ENCODE results near the gene SCTR. TPM values are rescaled to one million over a fixed set of nuclear protein-coding genes. Genes with fewer than 3 reads are reported as not detected.
A peak's percentile ranks its signal among the peaks of the same experiment; 100 is the strongest.

Gene SCTR
- total and polyA plus RNA-seq, 7 experiments from 2014 or later = not detected

DNA sequence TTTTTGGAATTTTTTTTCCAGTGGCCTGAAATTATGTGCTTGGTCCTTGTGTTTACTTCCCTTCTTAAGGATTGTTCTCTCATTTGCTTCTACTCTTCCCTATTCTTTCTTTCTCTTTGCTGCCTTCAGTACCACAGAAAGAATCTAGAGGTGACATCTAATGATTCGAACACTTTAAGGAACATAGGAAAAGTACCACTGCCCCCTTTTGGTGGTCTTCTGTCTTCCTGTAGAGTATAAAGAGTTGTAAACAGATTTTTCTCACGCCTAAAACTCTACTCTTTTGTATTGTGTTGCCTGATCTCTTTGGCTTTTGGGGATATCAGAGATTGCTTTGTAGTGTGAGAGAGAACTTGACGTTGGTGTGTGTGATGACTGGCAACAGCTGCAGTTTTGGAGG is 7.0 kb upstream of the SCTR start:
- DNase-seq = no peak
- CTCF ChIA-PET = interaction anchor here (0.6 kb wide), 1 partner anchor 887 kb away, joined by 4 read pairs; no protein-coding TSS in a partner anchor

GRCh38 chr2:119527999-119528398 is 3.7 kb upstream of the SCTR start:
- H3K27me3 Mint-ChIP-seq = peaks cover 34 to 65% (median 50%) of the 10 kb centered on the region in 5 donors
- intact Hi-C loops (cut with micrococcal nuclease) = no loop called here

More for the DNA sequence above, 7.0 kb upstream of the SCTR start:
- Mint-ChIP-seq H3K4me1 (no peaks in the 10 kb centered on the region), H3K27me3 (peaks cover 11 to 38% (median 26%) of the 10 kb centered on the region in 5 donors), H3K4me3 (no peak overlapping the region), H3K36me3 (peaks cover 0 to 10% (median 0%) of the 10 kb centered on the region in 5 donors), H3K27ac (no peak overlapping the region), H3K9me3 (peaks cover 3 to 62% (median 31%) of the 10 kb centered on the region in 11 donors)
- no peaks in the 10 kb centered on the region for H3K27me3 ChIP-seq (ENCODE audit: control insufficient read depth in 2 of 2, insufficient read depth in 2 of 2, low read length in 2 of 2)
- H3K4me1 ChIP-seq (ENCODE audit: control insufficient read depth in 2 of 2, insufficient read depth in 2 of 2, low read length in 2 of 2) = no peaks in the 10 kb centered on the region
- H3K9me3 ChIP-seq (ENCODE audit: control insufficient read depth in 2 of 3, low read length in 3 of 3) = peaks cover 0 to 9% (median 0%) of the 10 kb centered on the region in 3 experiments
- no peak for ATAC-seq
- intact Hi-C loops (cut with micrococcal nuclease) = no loop called here
- no peaks in the 10 kb centered on the region for H3K36me3 ChIP-seq (ENCODE audit: control insufficient read depth in 2 of 3, insufficient read depth in 3 of 3, low read length in 3 of 3)
- H3K27ac ChIP-seq (ENCODE audit: low read depth, low read length) = no peak overlapping the region
- POLR2A ChIA-PET = no interaction called here
- H3K4me3 ChIP-seq (ENCODE audit: low read length) = no peak overlapping the region

GRCh38 chr2:119525614-119526013 is 1.3 kb upstream of the SCTR start:
- H3K4me1 ChIP-seq (ENCODE audit: control insufficient read depth in 2 of 2, insufficient read depth in 2 of 2, low read length in 2 of 2) = no peaks in the 10 kb centered on the region
- no peak overlapping the region for H3K4me3 Mint-ChIP-seq
- POLR2A ChIA-PET = no interaction called here
- no peak overlapping the region for H3K27ac ChIP-seq (ENCODE audit: low read depth, low read length)
- peaks cover 0 to 11% (median 5%) of the 10 kb centered on the region in 11 donors for H3K9me3 Mint-ChIP-seq
- intact Hi-C loops (cut with micrococcal nuclease) = no loop called here
- H3K4me3 ChIP-seq (ENCODE audit: low read length) = no peak overlapping the region
- no peaks in the 10 kb centered on the region for H3K36me3 ChIP-seq (ENCODE audit: control insufficient read depth in 2 of 3, insufficient read depth in 3 of 3, low read length in 3 of 3)
- H3K27ac Mint-ChIP-seq = no peak overlapping the region
- peaks cover 0 to 4% (median 0%) of the 10 kb centered on the region in 5 donors for H3K36me3 Mint-ChIP-seq
- ATAC-seq (no peak), DNase-seq (no peak)
- H3K27me3 ChIP-seq (ENCODE audit: control insufficient read depth in 2 of 2, insufficient read depth in 2 of 2, low read length in 2 of 2) = no peaks in the 10 kb centered on the region
- CTCF ChIA-PET = no interaction called here
- H3K4me1 Mint-ChIP-seq = peaks cover 0 to 2% (median 0%) of the 10 kb centered on the region in 7 donors
- H3K9me3 ChIP-seq (ENCODE audit: control insufficient read depth in 2 of 3, low read length in 3 of 3) = no peaks in the 10 kb centered on the region
- peaks cover 47 to 67% (median 61%) of the 10 kb centered on the region in 5 donors for H3K27me3 Mint-ChIP-seq

More at GRCh38 chr2:119527999-119528398, 3.7 kb upstream of the SCTR start:
- ChIA-PET POLR2A (no interaction called here), CTCF (no interaction called here)
- H3K27me3 ChIP-seq (ENCODE audit: control insufficient read depth in 2 of 2, insufficient read depth in 2 of 2, low read length in 2 of 2) = no peaks in the 10 kb centered on the region
- Mint-ChIP-seq H3K4me1 (peaks cover 0 to 2% (median 0%) of the 10 kb centered on the region in 7 donors), H3K36me3 (peaks cover 0 to 14% (median 0%) of the 10 kb centered on the region in 5 donors), H3K4me3 (no peak overlapping the region), H3K27ac (no peak overlapping the region), H3K9me3 (peaks cover 0 to 32% (median 17%) of the 10 kb centered on the region in 11 donors)
- no peak overlapping the region for H3K4me3 ChIP-seq (ENCODE audit: low read length)
- H3K36me3 ChIP-seq (ENCODE audit: control insufficient read depth in 2 of 3, insufficient read depth in 3 of 3, low read length in 3 of 3) = no peaks in the 10 kb centered on the region
- no peaks in the 10 kb centered on the region for H3K4me1 ChIP-seq (ENCODE audit: control insufficient read depth in 2 of 2, insufficient read depth in 2 of 2, low read length in 2 of 2)
- no peak for ATAC-seq
- DNase-seq = no peak
- no peaks in the 10 kb centered on the region for H3K9me3 ChIP-seq (ENCODE audit: control insufficient read depth in 2 of 3, low read length in 3 of 3)
- H3K27ac ChIP-seq (ENCODE audit: low read depth, low read length) = no peak overlapping the region

DNA sequence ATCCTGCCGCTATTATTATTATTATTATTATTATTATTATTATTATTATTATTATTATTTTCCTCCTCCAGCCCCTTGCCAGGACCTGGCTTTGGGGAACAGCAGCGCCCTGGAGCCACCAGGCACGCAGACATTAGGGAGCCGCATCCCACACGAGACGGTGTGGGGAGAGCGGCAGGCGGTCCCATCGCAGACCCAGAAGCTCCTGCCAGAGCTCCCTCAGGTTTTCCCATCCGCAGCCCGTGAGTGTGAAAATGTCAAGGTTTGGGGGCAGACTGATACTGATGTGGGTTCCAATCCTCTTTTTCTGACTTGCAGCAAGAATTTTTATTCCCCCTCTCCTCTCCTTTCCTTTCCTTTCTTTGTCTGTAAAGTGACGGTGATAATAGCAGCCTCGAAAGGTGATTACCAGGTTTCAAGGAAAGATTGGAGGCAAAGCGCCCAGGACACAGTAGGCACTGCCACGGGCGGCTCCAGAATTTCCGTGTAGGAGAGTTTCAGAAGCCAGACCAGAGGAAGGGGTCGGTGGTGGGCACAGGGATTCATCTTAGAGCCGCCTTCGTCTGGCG is 816 bp downstream of the SCTR start:
- Mint-ChIP-seq H3K4me1 (peaks cover 0 to 2% (median 0%) of the 10 kb centered on the region in 7 donors), H3K4me3 (peak overlapping the region in 1 of 10 donors; percentile 4), H3K27ac (no peak overlapping the region), H3K9me3 (peaks cover 0 to 6% (median 0%) of the 10 kb centered on the region in 11 donors), H3K36me3 (peaks cover 0 to 4% (median 0%) of the 10 kb centered on the region in 5 donors), H3K27me3 (peaks cover 45 to 59% (median 55%) of the 10 kb centered on the region in 5 donors)
- ATAC-seq (no peak), DNase-seq (no peak)
- Histone ChIP-seq H3K27me3 (ENCODE audit: control insufficient read depth in 2 of 2, insufficient read depth in 2 of 2, low read length in 2 of 2) (no peaks in the 10 kb centered on the region), H3K9me3 (ENCODE audit: control insufficient read depth in 2 of 3, low read length in 3 of 3) (no peaks in the 10 kb centered on the region), H3K27ac (ENCODE audit: low read depth, low read length) (no peak overlapping the region), H3K4me3 (ENCODE audit: low read length) (no peak overlapping the region), H3K4me1 (ENCODE audit: control insufficient read depth in 2 of 2, insufficient read depth in 2 of 2, low read length in 2 of 2) (no peaks in the 10 kb centered on the region), H3K36me3 (ENCODE audit: control insufficient read depth in 2 of 3, insufficient read depth in 3 of 3, low read length in 3 of 3) (no peaks in the 10 kb centered on the region)
- POLR2A ChIA-PET = no interaction called here
- intact Hi-C loops (cut with micrococcal nuclease) = no loop called here
- CTCF ChIA-PET = no interaction called here

GRCh38 chr2:119522671-119523070 is 1.6 kb downstream of the SCTR start:
- Mint-ChIP-seq H3K4me3 (no peak overlapping the region), H3K36me3 (peaks cover 0 to 4% (median 0%) of the 10 kb centered on the region in 5 donors), H3K9me3 (peaks cover 0 to 5% (median 0%) of the 10 kb centered on the region in 11 donors), H3K27me3 (peaks cover 45 to 61% (median 54%) of the 10 kb centered on the region in 5 donors), H3K27ac (no peak overlapping the region), H3K4me1 (peaks cover 0 to 2% (median 0%) of the 10 kb centered on the region in 7 donors)
- no peak for ATAC-seq
- Histone ChIP-seq H3K36me3 (ENCODE audit: control insufficient read depth in 2 of 3, insufficient read depth in 3 of 3, low read length in 3 of 3) (no peaks in the 10 kb centered on the region), H3K27me3 (ENCODE audit: control insufficient read depth in 2 of 2, insufficient read depth in 2 of 2, low read length in 2 of 2) (no peaks in the 10 kb centered on the region), H3K4me1 (ENCODE audit: control insufficient read depth in 2 of 2, insufficient read depth in 2 of 2, low read length in 2 of 2) (no peaks in the 10 kb centered on the region), H3K4me3 (ENCODE audit: low read length) (no peak overlapping the region), H3K9me3 (ENCODE audit: control insufficient read depth in 2 of 3, low read length in 3 of 3) (no peaks in the 10 kb centered on the region), H3K27ac (ENCODE audit: low read depth, low read length) (no peak overlapping the region)
- DNase-seq = no peak
- POLR2A ChIA-PET = no interaction called here
- intact Hi-C loops (cut with micrococcal nuclease) = no loop called here
- CTCF ChIA-PET = no interaction called here

DNA sequence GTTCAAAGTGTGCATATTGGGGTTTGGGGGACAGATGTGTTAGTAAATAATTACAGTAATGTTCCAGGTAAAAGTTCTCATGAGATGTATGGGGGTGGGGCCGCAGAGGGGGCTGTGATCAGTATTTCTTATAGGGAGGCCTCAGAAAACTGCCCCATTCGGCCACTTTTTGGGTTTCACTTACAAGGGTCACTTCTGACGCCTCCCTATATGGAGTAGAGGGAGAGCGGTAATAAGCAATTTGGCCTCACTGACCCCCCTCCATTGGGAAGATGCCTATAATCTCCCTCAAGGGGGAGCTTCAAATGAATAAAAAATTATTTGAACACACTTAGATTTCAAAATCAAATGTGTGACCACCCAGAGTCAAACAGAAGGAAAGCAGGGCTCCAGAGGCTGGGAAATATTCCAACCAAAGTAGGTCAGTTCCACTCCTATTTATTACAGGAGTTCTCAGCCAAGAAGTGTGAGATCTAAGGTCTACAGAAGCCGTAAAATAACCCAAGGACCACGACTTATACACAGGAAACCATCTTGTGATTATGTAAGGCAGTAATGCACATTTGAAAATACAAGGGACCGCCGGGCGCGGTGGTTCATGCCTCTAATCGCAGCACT is 2.7 kb downstream of the SCTR start:
- H3K27ac Mint-ChIP-seq = no peak overlapping the region
- H3K4me3 Mint-ChIP-seq = no peak overlapping the region
- no peak overlapping the region for H3K4me3 ChIP-seq (ENCODE audit: low read length)
- no peak for DNase-seq
- no peaks in the 10 kb centered on the region for H3K27me3 ChIP-seq (ENCODE audit: control insufficient read depth in 2 of 2, insufficient read depth in 2 of 2, low read length in 2 of 2)
- H3K9me3 ChIP-seq (ENCODE audit: control insufficient read depth in 2 of 3, low read length in 3 of 3) = no peaks in the 10 kb centered on the region
- intact Hi-C loops (cut with micrococcal nuclease) = no loop called here
- H3K36me3 Mint-ChIP-seq = peaks cover 0 to 4% (median 0%) of the 10 kb centered on the region in 5 donors
- H3K36me3 ChIP-seq (ENCODE audit: control insufficient read depth in 2 of 3, insufficient read depth in 3 of 3, low read length in 3 of 3) = no peaks in the 10 kb centered on the region
- peaks cover 0 to 2% (median 0%) of the 10 kb centered on the region in 7 donors for H3K4me1 Mint-ChIP-seq
- POLR2A ChIA-PET = no interaction called here
- peaks cover 38 to 57% (median 50%) of the 10 kb centered on the region in 5 donors for H3K27me3 Mint-ChIP-seq
- ATAC-seq = no peak
- peaks cover 0 to 5% (median 0%) of the 10 kb centered on the region in 11 donors for H3K9me3 Mint-ChIP-seq
- H3K4me1 ChIP-seq (ENCODE audit: control insufficient read depth in 2 of 2, insufficient read depth in 2 of 2, low read length in 2 of 2) = no peaks in the 10 kb centered on the region
- CTCF ChIA-PET = no interaction called here
- H3K27ac ChIP-seq (ENCODE audit: low read depth, low read length) = no peak overlapping the region

Measured in naive thymus-derived CD4-positive, alpha-beta T cell (primary cell).